ENCODE data around the gene SLC30A2.

DNA sequence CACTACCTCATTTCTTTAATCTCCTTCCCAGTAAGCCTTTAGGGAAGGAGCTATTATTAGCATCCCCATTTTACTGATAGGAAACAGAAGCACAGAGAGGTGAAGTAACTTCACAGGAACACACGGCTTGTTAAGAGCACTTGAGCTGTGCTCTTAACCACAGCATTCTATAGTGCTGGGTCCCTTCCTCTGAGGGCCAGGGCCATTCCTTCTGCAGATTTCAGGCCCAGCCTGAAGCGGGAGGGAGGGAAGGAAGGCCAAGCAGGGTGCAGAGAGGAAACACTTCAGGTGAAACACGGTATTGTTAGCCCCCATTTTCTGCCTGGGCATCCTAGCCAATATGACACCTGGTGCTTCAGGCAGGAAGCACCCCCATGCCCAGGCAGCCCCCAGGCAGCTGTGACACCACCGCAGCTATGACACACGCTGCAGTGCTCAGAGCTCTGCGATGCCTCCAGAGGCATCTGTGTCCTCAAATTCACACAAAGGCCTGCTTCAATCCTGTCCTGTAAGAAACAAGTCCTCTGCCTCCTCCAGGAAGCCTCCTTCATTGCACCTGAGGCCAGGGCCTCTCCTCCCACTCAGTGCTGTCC lies 28.9 kb downstream of the SLC30A2 start:
- TF ChIP-seq, protein P1, sequence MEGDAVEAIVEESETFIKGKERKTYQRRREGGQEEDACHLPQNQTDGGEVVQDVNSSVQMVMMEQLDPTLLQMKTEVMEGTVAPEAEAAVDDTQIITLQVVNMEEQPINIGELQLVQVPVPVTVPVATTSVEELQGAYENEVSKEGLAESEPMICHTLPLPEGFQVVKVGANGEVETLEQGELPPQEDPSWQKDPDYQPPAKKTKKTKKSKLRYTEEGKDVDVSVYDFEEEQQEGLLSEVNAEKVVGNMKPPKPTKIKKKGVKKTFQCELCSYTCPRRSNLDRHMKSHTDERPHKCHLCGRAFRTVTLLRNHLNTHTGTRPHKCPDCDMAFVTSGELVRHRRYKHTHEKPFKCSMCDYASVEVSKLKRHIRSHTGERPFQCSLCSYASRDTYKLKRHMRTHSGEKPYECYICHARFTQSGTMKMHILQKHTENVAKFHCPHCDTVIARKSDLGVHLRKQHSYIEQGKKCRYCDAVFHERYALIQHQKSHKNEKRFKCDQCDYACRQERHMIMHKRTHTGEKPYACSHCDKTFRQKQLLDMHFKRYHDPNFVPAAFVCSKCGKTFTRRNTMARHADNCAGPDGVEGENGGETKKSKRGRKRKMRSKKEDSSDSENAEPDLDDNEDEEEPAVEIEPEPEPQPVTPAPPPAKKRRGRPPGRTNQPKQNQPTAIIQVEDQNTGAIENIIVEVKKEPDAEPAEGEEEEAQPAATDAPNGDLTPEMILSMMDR (CRISPR knock-in tag; IDR thresholded peaks at IDR 0.05) = no peak
- TF ChIP-seq KAT7 (CRISPR knock-in tag; IDR thresholded peaks at IDR 0.05; ENCODE audit: borderline replicate concordance) = no peak
- TF ChIP-seq, protein P2, sequence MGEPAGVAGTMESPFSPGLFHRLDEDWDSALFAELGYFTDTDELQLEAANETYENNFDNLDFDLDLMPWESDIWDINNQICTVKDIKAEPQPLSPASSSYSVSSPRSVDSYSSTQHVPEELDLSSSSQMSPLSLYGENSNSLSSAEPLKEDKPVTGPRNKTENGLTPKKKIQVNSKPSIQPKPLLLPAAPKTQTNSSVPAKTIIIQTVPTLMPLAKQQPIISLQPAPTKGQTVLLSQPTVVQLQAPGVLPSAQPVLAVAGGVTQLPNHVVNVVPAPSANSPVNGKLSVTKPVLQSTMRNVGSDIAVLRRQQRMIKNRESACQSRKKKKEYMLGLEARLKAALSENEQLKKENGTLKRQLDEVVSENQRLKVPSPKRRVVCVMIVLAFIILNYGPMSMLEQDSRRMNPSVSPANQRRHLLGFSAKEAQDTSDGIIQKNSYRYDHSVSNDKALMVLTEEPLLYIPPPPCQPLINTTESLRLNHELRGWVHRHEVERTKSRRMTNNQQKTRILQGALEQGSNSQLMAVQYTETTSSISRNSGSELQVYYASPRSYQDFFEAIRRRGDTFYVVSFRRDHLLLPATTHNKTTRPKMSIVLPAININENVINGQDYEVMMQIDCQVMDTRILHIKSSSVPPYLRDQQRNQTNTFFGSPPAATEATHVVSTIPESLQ (CRISPR knock-in tag; conservative IDR thresholded peaks at IDR 0.05) = no peak
